Mammary epithelial cell (primary cell): ENCODE measurements around the gene IQSEC3.
"Not testable (repeated sequence)": the region's sequence is repeated elsewhere in the genome, so short reads cannot be mapped to it uniquely, and the experiment has no call there.

ENCODE experiments used
- EZH2 ChIP-seq: IDR thresholded peaks from 2 replicates; pipeline ENCODE4 v1.6.1; 2012; ENCODE audit warnings: low read length, inconsistent platforms, borderline replicate concordance
- TF ChIP-seq, protein P1 (sequence below), 2 donors: IDR thresholded peaks in 1 of 2; conservative IDR thresholded peaks in 1 of 2; 2 replicates each; pipeline ENCODE4 v1.5.1; 2011 to 2012; ENCODE audit warnings: inconsistent platforms in 2 of 2, low read length in 2 of 2, mild to moderate bottlenecking in 2 of 2, control low read depth in 1 of 2, low read depth in 1 of 2; ENCODE audit not compliant: insufficient read depth in 1 of 2; ENCODE audit errors: extremely low read depth in 1 of 2

DNA sequence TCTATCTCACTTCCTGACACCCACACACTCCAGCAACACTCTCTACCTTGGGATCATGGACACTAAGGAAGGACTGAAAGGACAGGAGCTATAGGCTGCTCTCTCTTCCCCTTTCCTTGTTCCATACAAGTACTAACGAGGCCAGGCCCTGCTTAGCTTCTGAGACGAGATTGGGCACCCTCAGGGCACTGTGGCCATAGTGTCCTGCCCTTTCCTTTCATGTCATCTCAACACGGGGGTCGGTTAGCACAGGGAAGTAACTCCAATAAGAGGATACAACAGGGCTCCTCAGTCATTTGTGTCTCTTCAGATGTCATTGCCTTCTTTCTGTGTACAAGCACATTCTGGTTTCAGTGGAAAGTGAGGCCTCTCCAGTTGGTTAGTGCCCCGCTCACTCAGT, 15.5 kb upstream of the IQSEC3 start:
- TF ChIP-seq, protein P1, sequence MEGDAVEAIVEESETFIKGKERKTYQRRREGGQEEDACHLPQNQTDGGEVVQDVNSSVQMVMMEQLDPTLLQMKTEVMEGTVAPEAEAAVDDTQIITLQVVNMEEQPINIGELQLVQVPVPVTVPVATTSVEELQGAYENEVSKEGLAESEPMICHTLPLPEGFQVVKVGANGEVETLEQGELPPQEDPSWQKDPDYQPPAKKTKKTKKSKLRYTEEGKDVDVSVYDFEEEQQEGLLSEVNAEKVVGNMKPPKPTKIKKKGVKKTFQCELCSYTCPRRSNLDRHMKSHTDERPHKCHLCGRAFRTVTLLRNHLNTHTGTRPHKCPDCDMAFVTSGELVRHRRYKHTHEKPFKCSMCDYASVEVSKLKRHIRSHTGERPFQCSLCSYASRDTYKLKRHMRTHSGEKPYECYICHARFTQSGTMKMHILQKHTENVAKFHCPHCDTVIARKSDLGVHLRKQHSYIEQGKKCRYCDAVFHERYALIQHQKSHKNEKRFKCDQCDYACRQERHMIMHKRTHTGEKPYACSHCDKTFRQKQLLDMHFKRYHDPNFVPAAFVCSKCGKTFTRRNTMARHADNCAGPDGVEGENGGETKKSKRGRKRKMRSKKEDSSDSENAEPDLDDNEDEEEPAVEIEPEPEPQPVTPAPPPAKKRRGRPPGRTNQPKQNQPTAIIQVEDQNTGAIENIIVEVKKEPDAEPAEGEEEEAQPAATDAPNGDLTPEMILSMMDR (conservative IDR thresholded peaks at IDR 0.05 in 1 of 2, IDR thresholded peaks at IDR 0.05 in 1 of 2; ENCODE audit: extremely low read depth in 1 of 2, insufficient read depth in 1 of 2, low read depth in 1 of 2, low read length in 2 of 2): not testable (repeated sequence)
- TF ChIP-seq EZH2: not testable (repeated sequence)
